Astrocyte (in vitro differentiated cells and primary cell): ENCODE measurements around the gene UNC79. TPM values are rescaled to one million over a fixed set of nuclear protein-coding genes. Genes with fewer than 3 reads are reported as not detected.

ENCODE experiments used
- DNase-seq: peaks from one replicate; pipeline ENCODE4 v3.0.0-alpha.2; 2010; ENCODE audit warnings: low read depth
- FAIRE-seq: peaks from 2 replicates; lab custom pipeline; 2011; peaks lifted over from hg19 to GRCh38; lab: Jason Lieb, UNC
- H2AFZ ChIP-seq: 2 replicates; pipeline ENCODE4 v1.6.0; 2012; ENCODE audit warnings: low read depth, low read length, inconsistent platforms
- H3K27ac ChIP-seq: 2 replicates; pipeline ENCODE4 v1.5.1; 2011; ENCODE audit warnings: low read depth, low read length, inconsistent platforms
- H3K27me3 ChIP-seq: 2 replicates; pipeline ENCODE4 v1.6.0; 2011; ENCODE audit warnings: low read length, inconsistent platforms; ENCODE audit not compliant: insufficient read depth
- H3K36me3 ChIP-seq: 2 replicates; pipeline ENCODE4 v1.5.1; 2011; ENCODE audit warnings: low read length, inconsistent platforms; ENCODE audit not compliant: insufficient read depth
- H3K4me1 ChIP-seq: 2 replicates; pipeline ENCODE4 v1.5.1; 2011; ENCODE audit warnings: low read length, inconsistent platforms; ENCODE audit not compliant: insufficient read depth
- H3K4me2 ChIP-seq: 2 replicates; pipeline ENCODE4 v1.6.0; 2012; ENCODE audit warnings: low read length, inconsistent platforms
- H3K4me3 ChIP-seq: 2 replicates; pipeline ENCODE4 v1.5.1; 2011; ENCODE audit warnings: low read depth, mild to moderate bottlenecking, low read length, inconsistent platforms; ENCODE audit not compliant: insufficient read depth
- H3K79me2 ChIP-seq: 2 replicates; pipeline ENCODE4 v1.6.0; 2012; ENCODE audit warnings: mild to moderate bottlenecking, low read length, inconsistent platforms; ENCODE audit not compliant: insufficient read depth
- H3K9ac ChIP-seq: 2 replicates; pipeline ENCODE4 v1.6.0; 2012; ENCODE audit warnings: mild to moderate bottlenecking, low read length, inconsistent platforms
- H3K9me3 ChIP-seq: 2 replicates; pipeline ENCODE4 v1.5.1; 2012; ENCODE audit warnings: low read depth, mild to moderate bottlenecking, low read length, inconsistent platforms; ENCODE audit not compliant: insufficient read depth
- H4K20me1 ChIP-seq: 2 replicates; pipeline ENCODE4 v1.6.0; 2012; ENCODE audit warnings: low read length, inconsistent platforms; ENCODE audit not compliant: insufficient read depth
- H3K27ac Mint-ChIP-seq: one replicate; pipeline ENCODE4 v1.8.0; 2021; ENCODE audit warnings: mild to moderate bottlenecking, mixed read lengths; ENCODE audit not compliant: unreplicated experiment
- H3K27me3 Mint-ChIP-seq: one replicate; pipeline ENCODE4 v1.8.0; 2021; ENCODE audit warnings: low read depth, mixed read lengths; ENCODE audit not compliant: unreplicated experiment
- H3K36me3 Mint-ChIP-seq: one replicate; pipeline ENCODE4 v1.8.0; 2021; ENCODE audit warnings: low read depth, mixed read lengths; ENCODE audit not compliant: unreplicated experiment
- H3K4me1 Mint-ChIP-seq: one replicate; pipeline ENCODE4 v1.8.0; 2021; ENCODE audit warnings: low read depth, mixed read lengths; ENCODE audit not compliant: unreplicated experiment
- H3K4me3 Mint-ChIP-seq: one replicate; pipeline ENCODE4 v1.8.0; 2021; ENCODE audit warnings: mild to moderate bottlenecking, moderate library complexity, mixed read lengths; ENCODE audit not compliant: unreplicated experiment
- H3K9me3 Mint-ChIP-seq: one replicate; pipeline ENCODE4 v1.8.0; 2021; ENCODE audit warnings: mild to moderate bottlenecking, mixed read lengths; ENCODE audit not compliant: unreplicated experiment
- CTCF ChIP-seq: IDR thresholded peaks from 2 replicates; pipeline ENCODE4 v1.5.1; 2011; ENCODE audit warnings: low read depth, mild to moderate bottlenecking, inconsistent platforms, low read length, moderate library complexity; ENCODE audit not compliant: insufficient read depth
- EZH2 ChIP-seq: IDR thresholded peaks from 2 replicates; pipeline ENCODE4 v1.6.1; 2012; ENCODE audit warnings: mild to moderate bottlenecking, low read length, inconsistent platforms; ENCODE audit not compliant: insufficient read depth
- total RNA-seq: library from RNA; stranded (reverse); gene quantifications from 2 replicates; pipeline ENCODE4 v1.2.1, GENCODE V29; 2021

UNC79 gene
- total RNA-seq, 1 donor from 2014 or later, result 0.66 TPM

DNA sequence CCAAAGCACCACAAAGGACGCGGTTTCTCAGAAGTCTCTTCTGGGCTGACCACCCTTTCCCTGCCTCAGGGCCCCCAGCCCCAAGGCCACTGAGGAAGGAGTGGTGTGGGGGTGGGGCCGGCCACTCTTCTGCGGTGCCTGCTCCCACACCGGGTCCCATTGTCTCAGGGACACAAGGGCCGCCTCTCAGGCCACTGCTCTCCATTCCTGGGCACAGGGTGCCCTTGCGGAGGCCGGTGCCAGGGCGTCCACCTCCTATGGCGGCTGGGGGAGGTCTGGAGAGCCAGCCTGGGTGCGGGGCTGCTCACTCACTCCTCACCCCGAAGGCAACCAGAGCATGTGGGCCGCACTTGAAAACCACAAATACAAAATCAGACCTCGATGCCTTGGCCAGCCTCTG, 313.4 kb downstream of the UNC79 start:
- DNase-seq, result no peak
- Mint-ChIP-seq H3K36me3 (no peaks in the 10 kb centered on the region), H3K4me1 (peaks cover 2% of the 10 kb centered on the region), H3K27ac (no peak overlapping the region), H3K27me3 (peaks cover 34% of the 10 kb centered on the region), H3K9me3 (no peaks in the 10 kb centered on the region), H3K4me3 (no peak overlapping the region)
- no peak overlapping the region for H2AFZ ChIP-seq
- H3K4me2 ChIP-seq, result no peak overlapping the region
- H3K27ac ChIP-seq, result no peak overlapping the region
- TF ChIP-seq CTCF, result no peak
- TF ChIP-seq EZH2, result no peak
- no peaks in the 10 kb centered on the region for H3K4me1 ChIP-seq
- H3K27me3 ChIP-seq, result no peaks in the 10 kb centered on the region
- FAIRE-seq, result no peak
- H3K9me3 ChIP-seq, result no peaks in the 10 kb centered on the region
- no peaks in the 10 kb centered on the region for H3K79me2 ChIP-seq
- no peak overlapping the region for H3K4me3 ChIP-seq
- H4K20me1 ChIP-seq, result no peaks in the 10 kb centered on the region
- H3K36me3 ChIP-seq, result no peaks in the 10 kb centered on the region
- no peak overlapping the region for H3K9ac ChIP-seq

DNA sequence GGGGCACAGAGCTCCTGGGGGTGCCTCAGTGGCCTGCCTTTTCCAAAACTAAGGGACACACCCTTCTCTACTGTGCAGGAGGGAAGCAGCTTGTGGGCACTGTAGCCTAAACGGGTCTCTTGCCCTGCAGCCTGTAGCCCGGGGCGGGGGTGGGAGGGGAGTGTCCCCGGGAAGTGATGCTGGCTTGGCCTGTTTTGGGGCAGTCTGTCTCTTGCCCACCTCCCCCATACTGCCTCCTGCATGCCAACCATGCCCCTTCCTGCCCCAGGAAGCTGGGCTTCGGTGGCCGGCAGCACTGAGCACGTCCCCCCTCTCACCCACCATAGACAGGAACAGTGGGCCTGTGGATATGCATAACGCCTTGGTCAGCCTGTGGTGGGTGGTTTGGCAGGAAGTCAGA, 314.1 kb downstream of the UNC79 start:
- no peaks in the 10 kb centered on the region for H3K9me3 Mint-ChIP-seq
- H3K4me1 Mint-ChIP-seq, result peaks cover 2% of the 10 kb centered on the region
- Histone ChIP-seq H3K9me3 (no peaks in the 10 kb centered on the region), H3K79me2 (no peaks in the 10 kb centered on the region), H3K4me3 (no peak overlapping the region), H4K20me1 (no peaks in the 10 kb centered on the region), H3K27ac (no peak overlapping the region), H3K9ac (no peak overlapping the region), H3K4me2 (no peak overlapping the region), H3K36me3 (no peaks in the 10 kb centered on the region), H3K4me1 (no peaks in the 10 kb centered on the region), H3K27me3 (no peaks in the 10 kb centered on the region), H2AFZ (no peak overlapping the region)
- H3K4me3 Mint-ChIP-seq, result no peak overlapping the region
- no peak overlapping the region for H3K27ac Mint-ChIP-seq
- H3K36me3 Mint-ChIP-seq, result no peaks in the 10 kb centered on the region
- peaks cover 33% of the 10 kb centered on the region for H3K27me3 Mint-ChIP-seq
- FAIRE-seq (no peak), DNase-seq (no peak)
- no peak for TF ChIP-seq EZH2
- TF ChIP-seq CTCF, result no peak

DNA sequence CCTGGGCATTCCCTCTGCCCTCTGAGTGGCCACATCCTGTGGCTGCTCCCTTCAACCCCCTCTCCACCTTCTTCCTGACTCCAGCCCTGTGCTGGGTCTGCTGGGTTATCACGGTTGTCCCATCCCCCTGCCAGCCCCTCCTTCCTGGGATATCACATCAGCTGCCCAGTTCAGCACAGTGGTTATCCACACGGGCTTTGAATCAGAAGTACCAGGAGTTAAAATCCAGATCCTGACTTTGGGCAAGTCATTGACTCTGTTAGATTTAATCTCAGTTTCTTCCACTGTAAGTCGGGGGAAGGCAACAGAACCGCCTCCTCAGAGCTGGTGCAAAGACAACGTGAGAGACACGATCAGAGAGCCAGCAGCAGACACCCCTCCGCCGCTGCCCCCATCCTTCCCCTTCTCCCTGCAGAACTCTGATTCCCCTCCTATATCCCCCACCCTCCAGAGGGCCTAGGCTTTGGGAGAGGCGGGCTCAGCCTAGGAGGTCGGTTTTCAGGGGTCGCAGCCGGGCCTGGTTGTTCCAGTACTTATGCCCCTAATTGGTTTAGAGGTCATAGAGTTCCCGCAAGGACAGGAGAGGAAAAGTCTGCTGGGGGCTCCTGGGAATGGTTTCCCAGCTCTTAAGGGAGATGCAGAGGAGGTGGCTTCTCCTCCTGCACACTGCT, 315.0 kb downstream of the UNC79 start:
- H3K9me3 ChIP-seq, result no peaks in the 10 kb centered on the region
- H2AFZ ChIP-seq, result no peak overlapping the region
- no peak overlapping the region for H3K27ac Mint-ChIP-seq
- DNase-seq, result no peak
- peaks cover 32% of the 10 kb centered on the region for H3K27me3 Mint-ChIP-seq
- no peaks in the 10 kb centered on the region for H3K27me3 ChIP-seq
- no peak overlapping the region for H3K4me2 ChIP-seq
- H3K79me2 ChIP-seq, result no peaks in the 10 kb centered on the region
- no peak overlapping the region for H3K4me3 ChIP-seq
- H4K20me1 ChIP-seq, result no peaks in the 10 kb centered on the region
- TF ChIP-seq CTCF (no peak), EZH2 (no peak)
- no peaks in the 10 kb centered on the region for H3K36me3 Mint-ChIP-seq
- no peak for FAIRE-seq
- H3K36me3 ChIP-seq, result no peaks in the 10 kb centered on the region
- H3K27ac ChIP-seq, result no peak overlapping the region
- no peaks in the 10 kb centered on the region for H3K9me3 Mint-ChIP-seq
- H3K4me1 Mint-ChIP-seq, result peaks cover 2% of the 10 kb centered on the region
- H3K4me3 Mint-ChIP-seq, result no peak overlapping the region
- H3K4me1 ChIP-seq, result no peaks in the 10 kb centered on the region
- no peak overlapping the region for H3K9ac ChIP-seq
